Fibroblast of pulmonary artery (primary cell): ENCODE results near the gene CYB5D1.

ENCODE experiments used
- DNase-seq: peaks from one replicate; pipeline ENCODE4 v3.0.0-alpha.2; 2010; ENCODE audit warnings: low read depth
- H3K4me3 ChIP-seq: replicated peaks from 2 replicates; pipeline ENCODE4 v1.5.1; 2011; ENCODE audit warnings: low read depth, mild to moderate bottlenecking, control low read depth, low read length, moderate library complexity
- TF ChIP-seq, protein P1 (sequence below): IDR thresholded peaks from 2 replicates; pipeline ENCODE4 v1.5.1; 2011; ENCODE audit warnings: mild to moderate bottlenecking, control low read depth, low read length, inconsistent platforms; ENCODE audit errors: missing control alignments

The CYB5D1 gene

GRCh38 chr17:7834542-7834956 lies 23.3 kb upstream of the CYB5D1 start:
- DNase-seq: no peak
- TF ChIP-seq, protein P1, sequence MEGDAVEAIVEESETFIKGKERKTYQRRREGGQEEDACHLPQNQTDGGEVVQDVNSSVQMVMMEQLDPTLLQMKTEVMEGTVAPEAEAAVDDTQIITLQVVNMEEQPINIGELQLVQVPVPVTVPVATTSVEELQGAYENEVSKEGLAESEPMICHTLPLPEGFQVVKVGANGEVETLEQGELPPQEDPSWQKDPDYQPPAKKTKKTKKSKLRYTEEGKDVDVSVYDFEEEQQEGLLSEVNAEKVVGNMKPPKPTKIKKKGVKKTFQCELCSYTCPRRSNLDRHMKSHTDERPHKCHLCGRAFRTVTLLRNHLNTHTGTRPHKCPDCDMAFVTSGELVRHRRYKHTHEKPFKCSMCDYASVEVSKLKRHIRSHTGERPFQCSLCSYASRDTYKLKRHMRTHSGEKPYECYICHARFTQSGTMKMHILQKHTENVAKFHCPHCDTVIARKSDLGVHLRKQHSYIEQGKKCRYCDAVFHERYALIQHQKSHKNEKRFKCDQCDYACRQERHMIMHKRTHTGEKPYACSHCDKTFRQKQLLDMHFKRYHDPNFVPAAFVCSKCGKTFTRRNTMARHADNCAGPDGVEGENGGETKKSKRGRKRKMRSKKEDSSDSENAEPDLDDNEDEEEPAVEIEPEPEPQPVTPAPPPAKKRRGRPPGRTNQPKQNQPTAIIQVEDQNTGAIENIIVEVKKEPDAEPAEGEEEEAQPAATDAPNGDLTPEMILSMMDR: no peak
- peak overlapping the region; percentile 69 for H3K4me3 ChIP-seq

DNA sequence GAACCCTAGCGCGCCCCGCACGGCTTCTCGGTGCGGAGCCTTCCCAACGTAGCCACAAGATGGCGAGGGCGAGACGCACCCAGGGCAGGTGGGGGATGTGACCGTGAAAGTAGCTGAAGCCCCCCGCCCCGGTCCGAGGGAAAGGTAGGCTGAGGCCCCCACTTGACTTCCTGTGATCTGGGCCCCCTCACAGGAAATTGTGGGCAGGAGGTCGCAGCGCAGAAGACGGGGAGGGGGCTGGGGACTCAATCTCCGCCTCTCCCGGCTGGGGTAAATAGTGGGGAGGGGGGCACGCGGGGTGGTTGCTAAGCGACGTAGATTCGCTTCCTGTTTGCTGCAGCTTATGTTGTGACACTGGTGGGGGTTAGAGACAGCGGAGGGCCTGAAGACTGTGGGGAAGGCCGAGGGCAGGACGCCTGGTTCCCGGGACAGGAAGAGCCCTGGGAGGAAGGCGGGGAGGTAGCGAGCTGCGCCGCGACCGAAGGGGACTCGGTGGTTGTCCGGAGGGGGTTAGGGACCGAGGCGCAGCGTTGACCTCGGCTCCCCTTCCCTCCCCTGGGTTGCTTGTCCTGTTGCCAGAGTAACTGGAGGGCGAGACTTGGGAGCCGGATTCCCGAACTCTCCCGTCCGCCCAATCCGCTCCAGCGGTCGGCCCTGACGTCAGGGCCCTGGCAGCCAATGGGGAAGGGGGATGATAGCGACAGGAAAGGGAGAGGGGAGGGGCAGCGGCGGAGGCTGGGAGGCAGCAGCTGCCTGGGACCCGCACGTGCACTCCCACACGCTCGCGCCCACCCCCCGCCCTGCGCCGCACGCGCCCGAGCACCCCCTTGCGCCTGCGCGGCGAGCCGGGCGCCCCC lies 22.6 kb upstream of the CYB5D1 start:
- TF ChIP-seq, protein P1: peak; percentile 80
- DNase-seq: peak; percentile 99
- H3K4me3 ChIP-seq: peak overlapping the region; percentile 69

GRCh38 chr17:7835814-7836595 lies 21.8 kb upstream of the CYB5D1 start:
- TF ChIP-seq, protein P1: no peak
- peak overlapping the region; percentile 69 for H3K4me3 ChIP-seq
- peak; percentile 78 for DNase-seq

DNA sequence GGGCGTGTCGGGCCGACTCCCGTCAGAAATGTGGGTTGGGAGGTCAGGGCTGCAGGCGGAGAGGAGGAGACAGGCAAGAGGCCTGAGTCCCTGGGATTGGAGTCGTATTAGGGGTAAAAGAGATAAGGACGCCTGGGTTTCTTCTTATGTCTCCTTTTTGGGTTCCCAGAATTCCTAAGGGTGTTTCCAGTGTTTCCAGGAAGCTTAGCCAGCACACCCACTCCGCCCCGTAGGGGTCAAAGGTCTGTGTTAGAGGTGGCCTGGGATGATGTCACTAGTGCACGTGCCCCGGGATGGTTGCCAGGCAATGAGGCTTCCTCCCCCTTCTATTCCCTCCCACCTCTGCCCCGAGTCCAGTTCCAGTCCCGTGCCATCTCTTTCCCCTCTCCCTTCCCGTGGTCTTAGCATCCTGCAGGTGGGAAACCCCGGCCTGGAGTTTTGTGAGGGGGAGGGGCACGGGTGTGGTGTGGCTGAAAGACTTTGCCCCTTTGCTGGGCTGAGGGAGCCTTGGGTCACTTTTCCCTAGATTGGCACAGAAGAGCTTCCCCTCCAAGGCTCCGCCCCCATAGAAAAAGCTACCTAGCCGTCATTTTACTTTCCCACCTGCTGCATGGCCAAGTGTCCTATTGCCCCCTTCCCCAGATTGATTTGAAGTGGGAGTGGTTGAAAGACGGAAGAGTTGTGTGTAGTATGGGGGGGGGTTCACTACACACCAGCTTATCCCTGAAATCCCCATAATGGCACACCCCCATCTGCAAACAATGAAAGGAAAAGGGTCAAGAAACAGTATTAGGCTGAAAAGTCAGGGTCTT lies 21.0 kb upstream of the CYB5D1 start:
- TF ChIP-seq, protein P1: no peak
- peak; percentile 98 for DNase-seq
- peak overlapping the region; percentile 69 for H3K4me3 ChIP-seq

DNA sequence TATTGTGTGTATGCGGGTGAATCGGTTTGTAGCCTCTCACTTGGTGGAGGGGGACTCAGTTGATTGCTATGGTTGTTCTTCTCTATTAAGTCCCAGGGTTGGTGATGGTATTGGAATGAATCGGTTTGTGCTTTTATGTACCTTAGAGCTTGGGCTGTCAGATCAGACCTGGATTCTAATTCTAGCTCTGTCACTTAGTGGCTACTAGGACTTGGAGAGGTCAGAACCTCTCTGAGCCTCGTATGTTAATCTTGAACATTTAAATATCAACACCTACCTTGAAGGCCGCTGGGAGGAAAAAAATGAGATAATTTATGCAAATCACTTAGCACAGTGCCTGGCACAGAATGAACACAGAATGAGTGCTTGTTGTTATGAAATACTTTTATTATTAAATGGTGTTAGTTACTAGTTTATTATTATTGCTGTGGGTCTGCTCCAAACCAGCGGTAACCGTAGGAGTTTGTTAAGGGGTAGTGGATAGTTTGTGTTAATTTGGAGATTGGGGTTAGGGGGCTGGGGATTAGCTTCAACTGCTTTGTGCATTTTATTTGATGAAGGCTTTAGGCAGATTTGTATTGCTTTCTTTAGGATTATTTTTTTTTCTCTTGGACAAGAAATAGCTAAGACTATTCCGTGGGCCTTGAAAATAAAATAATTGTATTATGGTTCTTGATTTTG lies 20.3 kb upstream of the CYB5D1 start:
- no peak for DNase-seq
- TF ChIP-seq, protein P1: no peak
- peak overlapping the region; percentile 69 for H3K4me3 ChIP-seq
